Keratinocyte (primary cell): ENCODE data around the gene SLC6A16. TPM values are rescaled to one million over a fixed set of nuclear protein-coding genes. Genes with fewer than 3 reads are reported as not detected.

Experiments used
- DNase-seq: peaks from one replicate; pipeline ENCODE4 v3.0.0-alpha.2; 2011; ENCODE audit warnings: low read depth, missing footprints, low spot score
- FAIRE-seq: peaks from 2 replicates; lab custom pipeline; 2011; peaks lifted over from hg19 to GRCh38; lab: Jason Lieb, UNC
- H2AFZ ChIP-seq: 2 replicates; pipeline ENCODE4 v1.6.0; 2012; ENCODE audit warnings: low read length, control low read depth, inconsistent platforms; ENCODE audit not compliant: control insufficient read depth
- H3K27ac ChIP-seq: 2 replicates; pipeline ENCODE4 v1.5.1; 2011; ENCODE audit warnings: low read length; ENCODE audit not compliant: control insufficient read depth, insufficient read depth
- H3K27me3 ChIP-seq: 3 replicates; pipeline ENCODE4 v1.6.0; 2011; ENCODE audit warnings: low read length; ENCODE audit not compliant: control insufficient read depth, insufficient read depth; ENCODE audit errors: extremely low read depth
- H3K36me3 ChIP-seq, 2 experiments: 2 replicates in 1 of 2; 3 replicates in 1 of 2; pipeline ENCODE4 v1.5.1; 2011; ENCODE audit warnings: low read length in 2 of 2, mild to moderate bottlenecking in 1 of 2; ENCODE audit not compliant: control insufficient read depth in 2 of 2, insufficient read depth in 2 of 2; ENCODE audit errors: extremely low read depth in 1 of 2
- H3K4me1 ChIP-seq: 3 replicates; pipeline ENCODE4 v1.5.1; 2011; ENCODE audit warnings: low read length; ENCODE audit not compliant: control insufficient read depth, insufficient read depth; ENCODE audit errors: extremely low read depth
- H3K4me2 ChIP-seq: 3 replicates; pipeline ENCODE4 v1.6.0; 2011; ENCODE audit warnings: low read depth, low read length; ENCODE audit not compliant: control insufficient read depth, insufficient read depth; ENCODE audit errors: extremely low read depth
- H3K4me3 ChIP-seq, 3 experiments: fragments of 200-600 bp in 1 of 3; sonication (generic) in 1 of 3; 2 replicates in 2 of 3; 3 replicates in 1 of 3; pipeline ENCODE4 v1.5.1; 2011 to 2016; ENCODE audit warnings: low read length in 3 of 3, mild to moderate bottlenecking in 3 of 3, control low read depth in 2 of 3, inconsistent platforms in 1 of 3, low read depth in 1 of 3, mixed read lengths in 1 of 3, mixed run types in 1 of 3, moderate library complexity in 1 of 3; ENCODE audit not compliant: control insufficient read depth in 2 of 3, insufficient read depth in 2 of 3; ENCODE audit errors: extremely low read depth in 1 of 3
- H3K79me2 ChIP-seq: 2 replicates; pipeline ENCODE4 v1.6.0; 2012; ENCODE audit warnings: low read length; ENCODE audit not compliant: control insufficient read depth, insufficient read depth
- H3K9ac ChIP-seq: 3 replicates; pipeline ENCODE4 v1.6.0; 2011; ENCODE audit warnings: low read length; ENCODE audit not compliant: control insufficient read depth, insufficient read depth; ENCODE audit errors: extremely low read depth
- H3K9me1 ChIP-seq: 3 replicates; pipeline ENCODE4 v1.6.0; 2011; ENCODE audit warnings: low read length; ENCODE audit not compliant: control insufficient read depth, insufficient read depth; ENCODE audit errors: extremely low read depth
- H3K9me3 ChIP-seq: 2 replicates; pipeline ENCODE4 v1.5.1; 2012; ENCODE audit warnings: low read depth, low read length; ENCODE audit not compliant: control insufficient read depth
- H4K20me1 ChIP-seq: 3 replicates; pipeline ENCODE4 v1.6.0; 2011; ENCODE audit warnings: low read length; ENCODE audit not compliant: control insufficient read depth, insufficient read depth; ENCODE audit errors: extremely low read depth
- CTCF ChIP-seq, 3 experiments: IDR thresholded peaks in 1 of 3; conservative IDR thresholded peaks in 1 of 3; optimal IDR thresholded peaks in 1 of 3; 2 replicates in 2 of 3; 3 replicates in 1 of 3; pipeline versions ENCODE3 to v1.5.1; 2011; ENCODE audit warnings: low read length in 3 of 3, mild to moderate bottlenecking in 3 of 3, moderate library complexity in 2 of 3, control low read depth in 1 of 3, inconsistent platforms in 1 of 3; ENCODE audit not compliant: insufficient read depth in 2 of 3; ENCODE audit errors: extremely low read depth in 1 of 3
- EZH2 ChIP-seq: IDR thresholded peaks from one replicate; pipeline ENCODE4 v1.6.1; 2012; ENCODE audit warnings: inconsistent platforms, mild to moderate bottlenecking, low read length, moderate library complexity
- dilution Hi-C: fragments of 300-500 bp; cut with MboI; formaldehyde crosslinking; loops from one replicate; pipeline ENCODE4 v1.7.0; 2020; ENCODE audit warnings: low sequenced_read_pairs; ENCODE audit not compliant: extremely low pct_ligation_motif_present
- polyA plus RNA-seq, 5 experiments: library from polyadenylated mRNA; depleted of rRNA in 3 of 5; stranded (reverse) in 3 of 5; stranded (forward) in 1 of 5; unstranded in 1 of 5; fragments of >200 nt; gene quantifications; 1 replicate in 1 of 5; 2 replicates in 3 of 5; 3 replicates in 1 of 5; pipeline versions ENCODE4 v1.2.1 to v1.2.3, GENCODE V29; 2011 to 2012; ENCODE audit warnings: missing spikeins in 2 of 5, low read depth in 1 of 5, low replicate concordance in 1 of 5

SLC6A16 gene
- polyA plus RNA-seq, 1 donor (not counting 4 experiments of a cell fraction or from before 2014, with no cell fraction given): not detected

- H3K27me3 ChIP-seq: no peaks in the 10 kb centered on the region
- no peak overlapping the region for H2AFZ ChIP-seq
- TF ChIP-seq EZH2 (no peak), CTCF (optimal IDR thresholded peaks at IDR 0.05 in 1 of 3, IDR thresholded peaks at IDR 0.05 in 1 of 3, conservative IDR thresholded peaks at IDR 0.05 in 1 of 3; ENCODE audit: extremely low read depth in 1 of 3, insufficient read depth in 2 of 3, low read length in 3 of 3) (no peak)
- DNase-seq: no peak
- H3K27ac ChIP-seq: no peak overlapping the region
- no peak overlapping the region for H3K9ac ChIP-seq
- dilution Hi-C loops: no loop called here
- H3K4me1 ChIP-seq: no peaks in the 10 kb centered on the region
- no peaks in the 10 kb centered on the region for H4K20me1 ChIP-seq
- no peak overlapping the region for H3K4me3 ChIP-seq
- H3K9me1 ChIP-seq: no peaks in the 10 kb centered on the region
- peaks cover 5% of the 10 kb centered on the region for H3K9me3 ChIP-seq
- H3K79me2 ChIP-seq: no peaks in the 10 kb centered on the region
- H3K4me2 ChIP-seq: no peak overlapping the region
- no peak for FAIRE-seq
- peaks cover 0 to 2% of the 10 kb centered on the region in 2 experiments for H3K36me3 ChIP-seq
These were observed 69.3 kb downstream of the SLC6A16 start for GRCh38 chr19:49255674-49256073.

GRCh38 chr19:49249933-49250332 lies 75.1 kb downstream of the SLC6A16 start:
- Histone ChIP-seq H3K9ac (no peak overlapping the region), H3K79me2 (no peaks in the 10 kb centered on the region), H3K9me1 (no peaks in the 10 kb centered on the region), H3K27ac (no peak overlapping the region), H3K4me2 (no peak overlapping the region), H3K4me1 (no peaks in the 10 kb centered on the region), H3K27me3 (no peaks in the 10 kb centered on the region), H3K9me3 (no peaks in the 10 kb centered on the region), H4K20me1 (no peaks in the 10 kb centered on the region), H3K36me3 (peaks cover 0 to 4% of the 10 kb centered on the region in 2 experiments), H2AFZ (no peak overlapping the region), H3K4me3 (no peak overlapping the region)
- FAIRE-seq: no peak
- DNase-seq: no peak
- dilution Hi-C loops: no loop called here
- TF ChIP-seq CTCF (optimal IDR thresholded peaks at IDR 0.05 in 1 of 3, IDR thresholded peaks at IDR 0.05 in 1 of 3, conservative IDR thresholded peaks at IDR 0.05 in 1 of 3; ENCODE audit: extremely low read depth in 1 of 3, insufficient read depth in 2 of 3, low read length in 3 of 3) (no peak), EZH2 (no peak)
